ENCODE measurements around the gene TMEM250. TPM values are rescaled to one million over a fixed set of nuclear protein-coding genes. Genes with fewer than 3 reads are reported as not detected.

Gene TMEM250
- total and polyA plus RNA-seq, 10 donors, result 10.7 to 31.3 (median 25.8) TPM

- Histone ChIP-seq H3K27ac (no peak overlapping the region), H3K27me3 (replicated peaks in 1 of 7) (peaks cover 0 to 36% (median 0%) of the 10 kb centered on the region in 7 donors), H3K4me1 (peaks cover 0 to 8% (median 0%) of the 10 kb centered on the region in 6 donors), H3K9me3 (peaks cover 0 to 9% (median 7%) of the 10 kb centered on the region in 8 donors), H3K4me3 (no peak overlapping the region), H3K36me3 (no peaks in the 10 kb centered on the region)
- WGBS, 5 donors, result 75 to 95% (median 78%) methylated on average over 10 to 12 of the region's 12 CpGs
- no peak for DNase-seq
- TF ChIP-seq CTCF (IDR thresholded peaks at IDR 0.05 in 8 of 11, conservative IDR thresholded peaks at IDR 0.05 in 3 of 11) (no peak), POLR2AphosphoS5 (IDR thresholded peaks at IDR 0.05) (no peak), POLR2A (IDR thresholded peaks at IDR 0.05) (no peak)
- intact Hi-C loops (cut with DNase I; ENCODE audit: low total_unique reads), result no loop called here
Observed at GRCh38 chr9:136160381-136160841, 41.7 kb upstream of the TMEM250 start.

GRCh38 chr9:136159851-136160250 is 41.2 kb upstream of the TMEM250 start:
- no peaks in the 10 kb centered on the region for H3K36me3 ChIP-seq
- H3K27ac ChIP-seq, result no peak overlapping the region
- no peak for DNase-seq
- H3K4me1 ChIP-seq, result peaks cover 0 to 8% (median 0%) of the 10 kb centered on the region in 6 donors
- WGBS, 5 donors, result 83 to 94% (median 92%) methylated on average over 6 to 16 of the region's 16 CpGs
- intact Hi-C loops (cut with DNase I; ENCODE audit: low total_unique reads), result no loop called here
- H3K9me3 ChIP-seq, result peaks cover 0 to 9% (median 7%) of the 10 kb centered on the region in 8 donors
- peaks cover 0 to 41% (median 0%) of the 10 kb centered on the region in 7 donors for H3K27me3 ChIP-seq (replicated peaks in 1 of 7)
- TF ChIP-seq POLR2AphosphoS5 (IDR thresholded peaks at IDR 0.05) (no peak), POLR2A (IDR thresholded peaks at IDR 0.05) (no peak), CTCF (IDR thresholded peaks at IDR 0.05 in 8 of 11, conservative IDR thresholded peaks at IDR 0.05 in 3 of 11) (no peak)
- no peak overlapping the region for H3K4me3 ChIP-seq

- H3K4me3 ChIP-seq, result no peak overlapping the region
- peak overlapping the region in 4 of 8 donors; percentile 25 to 45 (median 34) for H3K27ac ChIP-seq
- peaks cover 0 to 46% (median 0%) of the 10 kb centered on the region in 7 donors for H3K27me3 ChIP-seq (replicated peaks in 1 of 7)
- H3K9me3 ChIP-seq, result no peaks in the 10 kb centered on the region
- TF ChIP-seq CTCF (IDR thresholded peaks at IDR 0.05 in 8 of 11, conservative IDR thresholded peaks at IDR 0.05 in 3 of 11) (no peak), POLR2AphosphoS5 (IDR thresholded peaks at IDR 0.05) (peak; percentile 4 to 30 (median 29)), POLR2A (IDR thresholded peaks at IDR 0.05) (no peak)
- no peaks in the 10 kb centered on the region for H3K36me3 ChIP-seq
- intact Hi-C loops (cut with DNase I; ENCODE audit: low total_unique reads), result no loop called here
- peaks cover 0 to 8% (median 0%) of the 10 kb centered on the region in 6 donors for H3K4me1 ChIP-seq
- no peak for DNase-seq
- WGBS, 5 donors, result 33 to 54% (median 47%) methylated on average over 7 to 20 of the region's 20 CpGs
Observed at GRCh38 chr9:136157477-136158265, 39.0 kb upstream of the TMEM250 start.
